SK-N-MC (cell line): Measurements from ENCODE around the gene PNLIPRP3.

ENCODE experiments used
- EZH2 ChIP-seq: fragments of 200-600 bp; sonication (generic); IDR thresholded peaks from one replicate; pipeline ENCODE4 v1.6.1; 2017; ENCODE audit warnings: antibody characterized with exemption
- FOXP2 ChIP-seq: optimal IDR thresholded peaks from 2 replicates; pipeline ENCODE3; 2011; ENCODE audit warnings: mild to moderate bottlenecking, moderate library complexity; ENCODE audit not compliant: insufficient read depth; ENCODE audit errors: extremely low read length, control extremely low read depth
- POLR2AphosphoS5 ChIP-seq: IDR thresholded peaks from 2 replicates; pipeline ENCODE4 v1.6.1; 2012; ENCODE audit warnings: mild to moderate bottlenecking, low read depth, low read length, borderline replicate concordance

GRCh38 chr10:116521424-116522290 lies 94.0 kb downstream of the PNLIPRP3 start:
- TF ChIP-seq EZH2 (no peak), POLR2AphosphoS5 (no peak), FOXP2 (no peak)
